ENCODE measurements around the gene CAMP. TPM values are rescaled to one million over a fixed set of nuclear protein-coding genes. Genes with fewer than 3 reads are reported as not detected.
A peak's percentile ranks its signal among the peaks of the same experiment; 100 is the strongest.

Gene CAMP
- total RNA-seq, 4 donors from 2014 or later, result not detected

- Histone ChIP-seq H3K36me3 (no peaks in the 10 kb centered on the region), H3K9me3 (no peaks in the 10 kb centered on the region), H3K4me1 (peaks cover 47% of the 10 kb centered on the region), H3K4me3 (no peak overlapping the region), H3K27me3 (no peaks in the 10 kb centered on the region), H3K27ac (peak overlapping the region; percentile 63)
- DNase-seq (ENCODE audit: low spot score in 2 of 2), result peak; percentile 82 to 90
- WGBS, result 24% methylated on average over 6 of the region's 6 CpGs
- peak; percentile 30 to 48 for TF ChIP-seq CTCF (IDR thresholded peaks at IDR 0.05)
- no peak for TF ChIP-seq EP300 (IDR thresholded peaks at IDR 0.05)
Measured at GRCh38 chr3:48232734-48233133, 9.4 kb downstream of the CAMP start.

GRCh38 chr3:48233542-48233941 is 10.2 kb downstream of the CAMP start:
- H3K27me3 ChIP-seq, result no peaks in the 10 kb centered on the region
- H3K27ac ChIP-seq, result no peak overlapping the region
- TF ChIP-seq POLR2A (IDR thresholded peaks at IDR 0.05), result no peak
- H3K4me1 ChIP-seq, result peaks cover 47% of the 10 kb centered on the region
- WGBS, result 86% methylated on average over 2 of the region's 2 CpGs
- no peak overlapping the region for H3K4me3 ChIP-seq
- H3K36me3 ChIP-seq, result no peaks in the 10 kb centered on the region
- no peak for DNase-seq (ENCODE audit: low spot score in 2 of 2)
- H3K9me3 ChIP-seq, result no peaks in the 10 kb centered on the region

DNA sequence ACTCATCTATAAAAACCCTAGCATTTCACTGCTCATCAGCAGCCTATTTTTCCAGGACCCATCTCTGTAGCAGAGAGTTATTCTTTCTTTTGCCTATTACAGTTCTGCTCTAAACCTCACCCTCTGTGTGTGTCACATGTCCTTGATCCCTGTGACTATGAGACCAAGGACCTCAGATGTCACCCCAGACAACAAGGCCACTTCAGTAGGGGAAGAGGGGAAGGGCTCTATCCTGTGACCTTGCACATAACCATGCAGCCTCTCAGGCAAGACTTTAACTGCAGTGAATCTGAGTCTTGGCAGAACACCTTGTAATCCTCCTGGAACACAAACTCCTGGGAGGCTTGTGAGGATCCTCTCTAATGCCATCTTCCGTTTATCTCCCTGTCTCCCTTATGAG is 13.2 kb downstream of the CAMP start:
- peaks cover 53% of the 10 kb centered on the region for H3K4me1 ChIP-seq
- H3K9me3 ChIP-seq, result no peaks in the 10 kb centered on the region
- H3K27me3 ChIP-seq, result no peaks in the 10 kb centered on the region
- H3K36me3 ChIP-seq, result no peaks in the 10 kb centered on the region
- TF ChIP-seq CTCF (IDR thresholded peaks at IDR 0.05) (no peak), EP300 (IDR thresholded peaks at IDR 0.05) (no peak), POLR2A (IDR thresholded peaks at IDR 0.05) (no peak), POLR2AphosphoS5 (IDR thresholded peaks at IDR 0.05) (no peak)
- peak overlapping the region; percentile 73 for H3K27ac ChIP-seq
- WGBS, result 55% methylated on average over 1 of the region's 1 CpG
- DNase-seq (ENCODE audit: low spot score in 2 of 2), result peak in 1 of 2 donors; percentile 48
- no peak overlapping the region for H3K4me3 ChIP-seq

GRCh38 chr3:48238531-48239085 is 15.3 kb downstream of the CAMP start:
- no peak overlapping the region for H3K4me3 ChIP-seq
- H3K9me3 ChIP-seq, result no peaks in the 10 kb centered on the region
- peak; percentile 45 to 51 for DNase-seq (ENCODE audit: low spot score in 2 of 2)
- H3K27ac ChIP-seq, result no peak overlapping the region
- peaks cover 45% of the 10 kb centered on the region for H3K4me1 ChIP-seq
- no peaks in the 10 kb centered on the region for H3K27me3 ChIP-seq
- H3K36me3 ChIP-seq, result no peaks in the 10 kb centered on the region
- 63% methylated on average over 15 of the region's 15 CpGs for WGBS
- TF ChIP-seq POLR2AphosphoS5 (IDR thresholded peaks at IDR 0.05) (no peak), CTCF (IDR thresholded peaks at IDR 0.05) (no peak), EP300 (IDR thresholded peaks at IDR 0.05) (no peak), POLR2A (IDR thresholded peaks at IDR 0.05) (no peak)

DNA sequence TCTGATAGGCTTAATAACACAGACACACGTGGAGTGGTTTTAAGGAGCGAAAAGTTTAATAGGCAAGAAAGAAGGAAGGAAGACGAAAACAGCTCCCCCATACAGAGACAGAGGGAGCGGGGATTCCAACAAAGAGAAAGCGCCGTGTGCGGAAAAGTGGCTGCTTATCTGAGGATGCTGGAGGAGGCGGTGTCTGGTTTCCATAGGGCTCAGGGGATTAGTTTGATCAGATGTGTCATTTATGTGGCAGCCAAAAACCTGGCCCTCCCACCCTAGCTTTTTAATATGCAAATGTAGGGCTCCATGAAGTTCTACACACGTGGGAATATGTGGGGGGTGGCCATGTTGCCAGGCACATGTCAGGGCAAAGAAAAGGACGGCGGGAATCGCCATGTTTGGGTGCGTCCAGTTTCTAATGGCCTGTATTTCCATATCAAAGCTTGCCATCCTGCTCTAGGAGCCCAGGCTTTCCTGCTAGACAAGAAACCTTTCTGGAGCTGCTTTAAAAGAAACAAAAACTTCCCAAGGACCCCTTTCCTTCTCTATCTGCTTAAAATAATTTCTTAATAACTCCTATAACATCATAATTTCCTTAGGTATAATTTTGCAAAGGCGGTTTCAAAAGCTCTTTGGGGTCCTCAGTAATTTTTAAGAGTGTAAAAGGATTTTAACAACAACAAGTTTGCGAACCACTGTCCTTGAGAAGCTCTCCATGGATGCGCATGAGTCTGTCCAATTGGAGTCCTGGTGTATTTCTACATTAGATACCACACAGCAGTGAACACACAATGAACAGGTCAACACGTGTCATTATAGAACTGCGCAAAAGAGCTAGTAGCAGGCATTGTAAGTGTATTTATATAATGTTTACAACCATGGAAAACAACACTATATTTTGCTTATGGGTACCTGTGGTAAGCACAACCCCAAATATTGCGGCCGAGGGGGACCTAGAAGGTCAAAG is 17.0 kb downstream of the CAMP start:
- H3K27ac ChIP-seq, result peak overlapping the region; percentile 87
- H3K9me3 ChIP-seq, result no peaks in the 10 kb centered on the region
- no peak for TF ChIP-seq EP300 (IDR thresholded peaks at IDR 0.05)
- TF ChIP-seq CTCF (IDR thresholded peaks at IDR 0.05), result no peak
- TF ChIP-seq POLR2A (IDR thresholded peaks at IDR 0.05), result no peak
- TF ChIP-seq POLR2AphosphoS5 (IDR thresholded peaks at IDR 0.05), result no peak
- peak; percentile 49 for DNase-seq (ENCODE audit: low spot score in 2 of 2)
- no peaks in the 10 kb centered on the region for H3K27me3 ChIP-seq
- WGBS, result 74% methylated on average over 20 of the region's 20 CpGs
- H3K36me3 ChIP-seq, result no peaks in the 10 kb centered on the region
- H3K4me1 ChIP-seq, result peaks cover 45% of the 10 kb centered on the region
- H3K4me3 ChIP-seq, result peak overlapping the region; percentile 69

All from suprapubic skin (tissue), 4 donors.